Ishikawa (cell line): ENCODE data around the gene CABP4.

Experiments
- EGR1 ChIP-seq: IDR thresholded peaks from 2 replicates; pipeline ENCODE4 v1.6.1; 2012
- FOXM1 ChIP-seq: IDR thresholded peaks from 2 replicates; pipeline ENCODE4 v1.6.1; 2012; ENCODE audit warnings: low read depth, borderline replicate concordance
- TF ChIP-seq, protein P1 (sequence below): IDR thresholded peaks from 2 replicates; pipeline ENCODE4 v1.6.1; 2012; ENCODE audit warnings: low read depth, mild to moderate bottlenecking

DNA sequence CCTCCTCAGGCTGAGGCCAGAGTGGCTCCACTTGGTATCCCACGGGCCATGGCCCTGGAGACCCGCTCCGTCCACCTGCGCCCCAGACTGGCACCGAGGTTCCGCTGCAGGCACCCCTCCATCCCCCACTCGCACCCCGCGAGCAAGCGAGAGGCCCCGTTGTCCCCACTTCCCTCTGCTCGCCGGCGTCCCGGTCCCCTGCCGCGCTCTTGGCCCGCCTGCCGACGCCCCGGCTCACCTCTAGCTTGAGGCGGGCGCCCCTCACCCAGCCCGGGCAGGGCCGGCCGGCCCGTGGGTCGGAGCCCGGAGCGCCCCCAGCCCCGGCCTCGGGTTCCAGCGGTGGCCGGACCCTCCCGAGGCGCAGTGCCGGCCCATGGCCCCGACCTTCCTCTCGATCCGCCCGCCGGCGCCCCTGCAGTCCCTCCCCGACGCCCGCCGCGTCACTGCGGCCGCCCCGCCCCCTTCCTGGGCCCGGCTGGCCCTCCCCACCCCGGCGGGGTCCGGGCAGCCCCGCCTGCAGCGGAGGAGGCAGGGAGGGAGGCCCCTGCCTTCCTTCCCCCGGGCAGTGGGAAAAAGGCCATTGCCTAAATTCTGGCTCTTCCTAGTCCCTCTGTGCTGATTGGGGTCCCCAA is 49.9 kb downstream of the CABP4 start, which contains the start of gene PITPNM1:
- TF ChIP-seq FOXM1: no peak
- TF ChIP-seq EGR1: no peak
- TF ChIP-seq, protein P1, sequence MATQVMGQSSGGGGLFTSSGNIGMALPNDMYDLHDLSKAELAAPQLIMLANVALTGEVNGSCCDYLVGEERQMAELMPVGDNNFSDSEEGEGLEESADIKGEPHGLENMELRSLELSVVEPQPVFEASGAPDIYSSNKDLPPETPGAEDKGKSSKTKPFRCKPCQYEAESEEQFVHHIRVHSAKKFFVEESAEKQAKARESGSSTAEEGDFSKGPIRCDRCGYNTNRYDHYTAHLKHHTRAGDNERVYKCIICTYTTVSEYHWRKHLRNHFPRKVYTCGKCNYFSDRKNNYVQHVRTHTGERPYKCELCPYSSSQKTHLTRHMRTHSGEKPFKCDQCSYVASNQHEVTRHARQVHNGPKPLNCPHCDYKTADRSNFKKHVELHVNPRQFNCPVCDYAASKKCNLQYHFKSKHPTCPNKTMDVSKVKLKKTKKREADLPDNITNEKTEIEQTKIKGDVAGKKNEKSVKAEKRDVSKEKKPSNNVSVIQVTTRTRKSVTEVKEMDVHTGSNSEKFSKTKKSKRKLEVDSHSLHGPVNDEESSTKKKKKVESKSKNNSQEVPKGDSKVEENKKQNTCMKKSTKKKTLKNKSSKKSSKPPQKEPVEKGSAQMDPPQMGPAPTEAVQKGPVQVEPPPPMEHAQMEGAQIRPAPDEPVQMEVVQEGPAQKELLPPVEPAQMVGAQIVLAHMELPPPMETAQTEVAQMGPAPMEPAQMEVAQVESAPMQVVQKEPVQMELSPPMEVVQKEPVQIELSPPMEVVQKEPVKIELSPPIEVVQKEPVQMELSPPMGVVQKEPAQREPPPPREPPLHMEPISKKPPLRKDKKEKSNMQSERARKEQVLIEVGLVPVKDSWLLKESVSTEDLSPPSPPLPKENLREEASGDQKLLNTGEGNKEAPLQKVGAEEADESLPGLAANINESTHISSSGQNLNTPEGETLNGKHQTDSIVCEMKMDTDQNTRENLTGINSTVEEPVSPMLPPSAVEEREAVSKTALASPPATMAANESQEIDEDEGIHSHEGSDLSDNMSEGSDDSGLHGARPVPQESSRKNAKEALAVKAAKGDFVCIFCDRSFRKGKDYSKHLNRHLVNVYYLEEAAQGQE: no peak
